Hematopoietic multipotent progenitor cell treated with erythropoietin and hydrocortisone succinate and interleukin-3 and kit ligand, for 17 days (in vitro differentiated cells): ENCODE measurements around the gene THSD8.
"Not testable (repeated sequence)": the region's sequence is repeated elsewhere in the genome, so short reads cannot be mapped to it uniquely, and the experiment has no call there.

Experiments used
- DNase-seq: peaks from one replicate; pipeline ENCODE4 v3.0.0-alpha.2; 2015; ENCODE audit warnings: low spot score

The THSD8 gene

GRCh38 chr19:12792051-12792852 is 9.6 kb upstream of the THSD8 start:
- peak; percentile 80 for DNase-seq

GRCh38 chr19:12792853-12793289 is 9.0 kb upstream of the THSD8 start:
- DNase-seq = no peak

GRCh38 chr19:12793290-12794195 is 8.3 kb upstream of the THSD8 start:
- DNase-seq = peak; percentile 99

- DNase-seq = no peak
These were observed 7.5 kb upstream of the THSD8 start for GRCh38 chr19:12794196-12794941.

- DNase-seq = no peak
These were observed 6.9 kb upstream of the THSD8 start for GRCh38 chr19:12794971-12795381.

- peak; percentile 90 for DNase-seq
These were observed 5.5 kb upstream of the THSD8 start for GRCh38 chr19:12796146-12797071.

- peak; percentile 15 for DNase-seq
These were observed 4.7 kb upstream of the THSD8 start for GRCh38 chr19:12797141-12797587.

GRCh38 chr19:12797607-12798006 is 4.3 kb upstream of the THSD8 start:
- DNase-seq = not testable (repeated sequence)

- peak; percentile 37 for DNase-seq
These were observed 2.0 kb upstream of the THSD8 start for GRCh38 chr19:12799742-12800465.

- DNase-seq = peak; percentile 80
These were observed 1.5 kb upstream of the THSD8 start for GRCh38 chr19:12800466-12800770.

- DNase-seq = peak; percentile 41
These were observed 875 bp upstream of the THSD8 start for GRCh38 chr19:12800923-12801465.

- DNase-seq = peak; percentile 17
These were observed 618 bp downstream of the THSD8 start for GRCh38 chr19:12802267-12803106.

GRCh38 chr19:12804051-12804450 is 2.2 kb downstream of the THSD8 start:
- DNase-seq = no peak

- peak; percentile 84 for DNase-seq
These were observed 4.6 kb downstream of the THSD8 start, which contains the start of gene RNASEH2A for GRCh38 chr19:12806242-12807081. TSS of gene RNASEH2A (plus strand) at chr19:12806584. CDS start at chr19:12806674, 90 bp downstream.

GRCh38 chr19:12815088-12815487 is 13.2 kb downstream of the THSD8 start:
- DNase-seq = no peak

GRCh38 chr19:12817188-12817587 is 15.3 kb downstream of the THSD8 start:
- DNase-seq = not testable (repeated sequence)

GRCh38 chr19:12817810-12818209 is 15.9 kb downstream of the THSD8 start:
- not testable (repeated sequence) for DNase-seq

- DNase-seq = no peak
These were observed 19.9 kb downstream of the THSD8 start for GRCh38 chr19:12821761-12822160.
